GM12878 (cell line): ENCODE measurements around the gene TMOD3. TPM values are rescaled to one million over a fixed set of nuclear protein-coding genes. Genes with fewer than 3 reads are reported as not detected.

Source experiments
- ATAC-seq: fragments of 200-7000 bp; cut with Tn5 transposase; 3 replicates; pipeline ENCODE4 v1.9.1; 2020; ENCODE audit warnings: mild to moderate bottlenecking, moderate library complexity
- BruUV-seq: library from RNA; stranded (reverse); fragments of 400-500 nt; replicated peaks from 2 replicates; lab custom pipeline; 2021; lab: Mats Ljungman, UMichigan
- CTCF ChIA-PET: fragments of 300-600 bp; sonication (Branson Sonifier 250); formaldehyde crosslinking; extraction: SDS; loops from one replicate; lab custom pipeline; 2021; ENCODE audit warnings: inconsistent platforms; lab: Yijun Ruan, JAX
- POLR2A ChIA-PET: fragments of 350-600 bp; formaldehyde crosslinking; extraction: SDS; loops from one replicate; lab custom pipeline; 2021; ENCODE audit warnings: inconsistent platforms; lab: Charles Lee
- RAD21 ChIA-PET: fragments of 300-600 bp; sonication (Branson Sonifier 250); formaldehyde crosslinking; loops from one replicate; lab custom pipeline; 2023; ENCODE audit warnings: antibody characterized with exemption; ENCODE audit not compliant: unreplicated experiment; lab: Charles Lee
- SMC1A ChIA-PET: fragments of 300-600 bp; sonication (Branson Sonifier 250); formaldehyde crosslinking; loops from one replicate; lab custom pipeline; 2023; ENCODE audit not compliant: unreplicated experiment, uncharacterized antibody; lab: Charles Lee
- DNase-seq: peaks from one replicate; pipeline ENCODE4 v3.0.0-alpha.2; 2011; ENCODE audit warnings: low read depth, low spot score
- FAIRE-seq: peaks from 3 replicates; lab custom pipeline; 2011; peaks lifted over from hg19 to GRCh38; lab: Jason Lieb, UNC
- H2AFZ ChIP-seq: 2 replicates; pipeline ENCODE4 v1.6.0; 2011; ENCODE audit warnings: low read depth, low read length, control low read depth; ENCODE audit not compliant: control insufficient read depth
- H3K27ac ChIP-seq: 2 replicates; pipeline ENCODE4 v1.5.1; 2011; ENCODE audit warnings: control low read depth; ENCODE audit not compliant: control insufficient read depth, insufficient read depth
- H3K27me3 ChIP-seq, 2 experiments: replicated peaks in 1 of 2; 2 replicates each; pipeline versions ENCODE4 v1.6.0 to v1.6.1; 2011; ENCODE audit warnings: low read length in 1 of 2; ENCODE audit not compliant: control insufficient read depth in 2 of 2, insufficient read depth in 2 of 2
- H3K36me3 ChIP-seq, 2 experiments: 2 replicates each; pipeline ENCODE4 v1.5.1; 2011; ENCODE audit warnings: low read length in 1 of 2; ENCODE audit not compliant: control insufficient read depth in 2 of 2, insufficient read depth in 2 of 2
- H3K4me1 ChIP-seq: 2 replicates; pipeline ENCODE4 v1.6.1; 2011; ENCODE audit warnings: mild to moderate bottlenecking, low read length, moderate library complexity, mixed read lengths; ENCODE audit not compliant: control insufficient read depth, insufficient read depth
- H3K4me2 ChIP-seq: 2 replicates; pipeline ENCODE4 v1.6.0; 2011; ENCODE audit warnings: control low read depth; ENCODE audit not compliant: control insufficient read depth, insufficient read depth
- H3K4me3 ChIP-seq: fragments of 200-600 bp; sonication (generic); 2 replicates; pipeline ENCODE4 v1.5.1; 2016
- H3K79me2 ChIP-seq: 2 replicates; pipeline ENCODE4 v1.6.0; 2011; ENCODE audit warnings: low read length; ENCODE audit not compliant: control insufficient read depth, insufficient read depth
- H3K9ac ChIP-seq: 2 replicates; pipeline ENCODE4 v1.8.0; 2011; ENCODE audit warnings: low read length, control low read depth, mixed read lengths; ENCODE audit not compliant: control insufficient read depth, insufficient read depth
- H3K9me3 ChIP-seq: replicated peaks from 3 replicates; pipeline ENCODE4 v1.5.1; 2011; ENCODE audit warnings: mild to moderate bottlenecking, low read length; ENCODE audit not compliant: control insufficient read depth, insufficient read depth
- H4K20me1 ChIP-seq: 2 replicates; pipeline ENCODE4 v1.6.0; 2011; ENCODE audit not compliant: control insufficient read depth, insufficient read depth
- BCL11A ChIP-seq: IDR thresholded peaks from 2 replicates; pipeline ENCODE4 v1.6.1; 2011; ENCODE audit warnings: low read depth, low read length
- CHD4 ChIP-seq: fragments of 200-600 bp; sonication (generic); IDR thresholded peaks from 2 replicates; pipeline ENCODE4 v1.6.1; 2016; ENCODE audit warnings: mild to moderate bottlenecking
- CREB1 ChIP-seq: IDR thresholded peaks from 2 replicates; pipeline ENCODE4 v1.6.1; 2012; ENCODE audit warnings: low read depth, mild to moderate bottlenecking, inconsistent platforms
- FOXK2 ChIP-seq: fragments of 450-650 bp; IDR thresholded peaks from 2 replicates; pipeline ENCODE4 v1.6.1; 2017; ENCODE audit warnings: mild to moderate bottlenecking, moderate library complexity
- HDGF ChIP-seq: fragments of 450-650 bp; IDR thresholded peaks from 2 replicates; pipeline ENCODE4 v1.6.1; 2016; ENCODE audit warnings: antibody characterized with exemption
- MEF2B ChIP-seq: fragments of 450-650 bp; IDR thresholded peaks from 2 replicates; pipeline ENCODE4 v1.6.1; 2018; ENCODE audit warnings: mild to moderate bottlenecking, moderate library complexity; ENCODE audit not compliant: partially characterized antibody, poor library complexity, severe bottlenecking
- NFYB ChIP-seq: IDR thresholded peaks from 2 replicates; pipeline ENCODE4 v1.6.1; 2011; ENCODE audit warnings: low read depth, mild to moderate bottlenecking, low read length, improper control_type of control experiment, moderate library complexity; ENCODE audit not compliant: insufficient read depth
- RBBP5 ChIP-seq: fragments of 200-600 bp; sonication (generic); conservative IDR thresholded peaks from 2 replicates; pipeline ENCODE4 v1.6.1; 2016
- SMAD5 ChIP-seq: IDR thresholded peaks from 2 replicates; pipeline ENCODE4 v1.6.1; 2016; ENCODE audit warnings: antibody characterized with exemption, low read depth
- TCF3 ChIP-seq: IDR thresholded peaks from 2 replicates; pipeline ENCODE4 v1.6.1; 2012; ENCODE audit warnings: low read depth, mild to moderate bottlenecking, low read length, borderline replicate concordance; ENCODE audit not compliant: insufficient read depth
- ZBTB4 ChIP-seq: fragments of 450-650 bp; formaldehyde crosslinking; IDR thresholded peaks from 2 replicates; pipeline ENCODE4 v1.4.0; 2022; ENCODE audit warnings: mild to moderate bottlenecking, moderate library complexity
- ZNF207 ChIP-seq: fragments of 450-650 bp; IDR thresholded peaks from 2 replicates; pipeline ENCODE4 v1.6.1; 2014; ENCODE audit warnings: antibody characterized with exemption, mild to moderate bottlenecking, borderline replicate concordance
- WGBS: methylation state at CpG from one replicate; pipeline ENCODE4 v1.1.6; 2016; ENCODE audit warnings: low lambda C conversion rate; ENCODE audit not compliant: insufficient replicate concordance, insufficient coverage; ENCODE audit errors: missing lambda C conversion rate; 5-methylcytosine and 5-hydroxymethylcytosine counted together
- in situ Hi-C: fragments of 300-500 bp; cut with MboI; formaldehyde crosslinking; loops from 9 replicates; pipeline ENCODE4 v1.14.3; 2018; ENCODE audit warnings: mixed read lengths
- intact Hi-C: fragments of 100-400 bp; cut with micrococcal nuclease; formaldehyde crosslinking; loops from one replicate; pipeline ENCODE4 v1.14.2; 2022; ENCODE audit not compliant: unreplicated experiment
- polyA plus RNA-seq, 11 experiments: library from polyadenylated mRNA; depleted of rRNA in 4 of 11; unstranded in 6 of 11; stranded (reverse) in 5 of 11; fragments of >200 nt; fragmentation: Nextera tagmentation in 4 of 11; fragmentation: Illumina TruSeq in 1 of 11; extraction: Ambion mirVana in 4 of 11; extraction: Trizol in 1 of 11; gene quantifications; 1 replicate in 1 of 11; 2 replicates in 10 of 11; pipeline versions ENCODE4 v1.2.1 to v1.2.3, GENCODE V29; 2011 to 2016; ENCODE audit warnings: inconsistent platforms in 2 of 11, missing spikeins in 2 of 11, low read depth in 1 of 11
- total RNA-seq, 4 experiments: library from RNA; depleted of rRNA in 3 of 4; stranded (reverse); fragments of >200 nt in 3 of 4; fragmentation: Illumina TruSeq in 1 of 4; extraction: Trizol in 1 of 4; gene quantifications; 2 replicates each; pipeline versions ENCODE4 v1.2.1 to v1.2.3, GENCODE V29; 2013 to 2021
- TF ChIP-seq, protein P1 (sequence below): fragments of 450-650 bp; conservative IDR thresholded peaks from 2 replicates; pipeline ENCODE4 v1.6.1; 2017; ENCODE audit warnings: mild to moderate bottlenecking, moderate library complexity
- TF ChIP-seq, protein P2 (sequence below): fragments of 450-650 bp; IDR thresholded peaks from 2 replicates; pipeline ENCODE4 v1.6.1; 2018; ENCODE audit warnings: borderline replicate concordance, mild to moderate bottlenecking; ENCODE audit not compliant: partially characterized antibody

Gene TMOD3
- total and polyA plus RNA-seq, 10 of the 15 experiments (the other 5 are each of a cell fraction or from before 2014, with no cell fraction given): 5.2 to 39.4 (median 22.5) TPM

DNA sequence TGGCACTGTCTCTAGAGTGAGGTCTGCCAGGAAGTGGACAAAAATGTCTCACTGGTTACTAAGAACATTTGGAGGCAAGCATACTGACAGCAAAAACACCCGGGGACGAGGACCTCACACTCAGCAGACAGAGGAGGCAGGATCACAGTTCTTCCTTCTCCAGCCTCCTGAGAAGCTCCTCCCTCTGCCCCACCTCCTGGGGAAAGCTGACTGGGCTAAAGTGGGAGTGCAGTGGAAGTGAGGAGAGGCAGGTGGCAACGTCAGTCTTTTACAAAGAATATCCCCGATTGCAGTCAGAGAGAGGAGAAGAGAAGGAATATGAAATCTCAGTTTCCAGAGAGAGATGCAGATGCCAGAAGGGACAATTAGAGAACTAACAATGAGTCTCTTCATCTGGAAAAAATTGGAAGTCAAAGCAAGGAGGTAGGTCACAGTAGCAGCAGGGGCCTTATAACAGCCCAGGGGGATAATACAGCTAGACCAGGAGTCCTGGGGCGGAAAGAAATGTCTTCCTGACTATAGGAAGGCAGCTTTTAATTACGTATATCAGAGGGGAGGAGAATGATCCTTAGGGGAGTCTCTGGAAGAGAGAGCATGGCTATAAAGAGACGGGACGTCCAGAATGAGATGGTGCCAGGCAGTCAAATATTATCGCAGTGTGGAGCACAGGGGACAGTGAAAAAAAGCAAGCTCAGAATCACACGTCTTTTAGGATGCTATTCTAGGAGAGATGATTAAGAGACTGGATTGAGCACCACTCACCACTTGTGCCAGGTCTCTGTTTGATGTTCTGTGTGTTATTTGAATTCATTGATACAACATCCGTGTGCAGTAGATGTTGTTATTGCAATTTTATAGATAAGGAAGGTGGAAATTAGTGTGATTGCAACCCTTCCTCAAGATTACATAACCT lies 95.0 kb downstream of the TMOD3 start:
- in situ Hi-C loops: no loop called here
- TF ChIP-seq SMAD5: no peak
- TF ChIP-seq RBBP5: no peak
- TF ChIP-seq, protein P1, sequence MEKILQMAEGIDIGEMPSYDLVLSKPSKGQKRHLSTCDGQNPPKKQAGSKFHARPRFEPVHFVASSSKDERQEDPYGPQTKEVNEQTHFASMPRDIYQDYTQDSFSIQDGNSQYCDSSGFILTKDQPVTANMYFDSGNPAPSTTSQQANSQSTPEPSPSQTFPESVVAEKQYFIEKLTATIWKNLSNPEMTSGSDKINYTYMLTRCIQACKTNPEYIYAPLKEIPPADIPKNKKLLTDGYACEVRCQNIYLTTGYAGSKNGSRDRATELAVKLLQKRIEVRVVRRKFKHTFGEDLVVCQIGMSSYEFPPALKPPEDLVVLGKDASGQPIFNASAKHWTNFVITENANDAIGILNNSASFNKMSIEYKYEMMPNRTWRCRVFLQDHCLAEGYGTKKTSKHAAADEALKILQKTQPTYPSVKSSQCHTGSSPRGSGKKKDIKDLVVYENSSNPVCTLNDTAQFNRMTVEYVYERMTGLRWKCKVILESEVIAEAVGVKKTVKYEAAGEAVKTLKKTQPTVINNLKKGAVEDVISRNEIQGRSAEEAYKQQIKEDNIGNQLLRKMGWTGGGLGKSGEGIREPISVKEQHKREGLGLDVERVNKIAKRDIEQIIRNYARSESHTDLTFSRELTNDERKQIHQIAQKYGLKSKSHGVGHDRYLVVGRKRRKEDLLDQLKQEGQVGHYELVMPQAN: no peak
- TF ChIP-seq ZNF207: no peak
- no peak for TF ChIP-seq TCF3
- TF ChIP-seq MEF2B: no peak
- no peak for TF ChIP-seq CHD4
- TF ChIP-seq, protein P2, sequence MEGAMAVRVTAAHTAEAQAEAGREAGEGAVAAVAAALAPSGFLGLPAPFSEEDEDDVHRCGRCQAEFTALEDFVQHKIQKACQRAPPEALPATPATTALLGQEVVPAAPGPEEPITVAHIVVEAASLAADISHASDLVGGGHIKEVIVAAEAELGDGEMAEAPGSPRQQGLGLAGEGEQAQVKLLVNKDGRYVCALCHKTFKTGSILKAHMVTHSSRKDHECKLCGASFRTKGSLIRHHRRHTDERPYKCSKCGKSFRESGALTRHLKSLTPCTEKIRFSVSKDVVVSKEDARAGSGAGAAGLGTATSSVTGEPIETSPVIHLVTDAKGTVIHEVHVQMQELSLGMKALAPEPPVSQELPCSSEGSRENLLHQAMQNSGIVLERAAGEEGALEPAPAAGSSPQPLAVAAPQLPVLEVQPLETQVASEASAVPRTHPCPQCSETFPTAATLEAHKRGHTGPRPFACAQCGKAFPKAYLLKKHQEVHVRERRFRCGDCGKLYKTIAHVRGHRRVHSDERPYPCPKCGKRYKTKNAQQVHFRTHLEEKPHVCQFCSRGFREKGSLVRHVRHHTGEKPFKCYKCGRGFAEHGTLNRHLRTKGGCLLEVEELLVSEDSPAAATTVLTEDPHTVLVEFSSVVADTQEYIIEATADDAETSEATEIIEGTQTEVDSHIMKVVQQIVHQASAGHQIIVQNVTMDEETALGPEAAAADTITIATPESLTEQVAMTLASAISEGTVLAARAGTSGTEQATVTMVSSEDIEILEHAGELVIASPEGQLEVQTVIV: no peak
- no peak for TF ChIP-seq ZBTB4 (CRISPR knock-in tag)
- TF ChIP-seq FOXK2: no peak
- TF ChIP-seq NFYB: no peak
- no peak for TF ChIP-seq BCL11A
- TF ChIP-seq CREB1: no peak
- no peak for TF ChIP-seq HDGF

More for the DNA sequence above, 95.0 kb downstream of the TMOD3 start:
- WGBS: 87% methylated on average over 10 of the region's 11 CpGs
- CTCF ChIA-PET: interaction anchor here (0.9 to 1.7 kb wide), 3 partner anchors 11 to 18 kb away, joined by 3 to 4 read pairs (median 3); no protein-coding TSS in a partner anchor
- POLR2A ChIA-PET: no interaction called here
- no peak for DNase-seq
- intact Hi-C loops: no loop called here
- no peaks in the 10 kb centered on the region for H3K27me3 ChIP-seq
- no peak overlapping the region for H3K4me2 ChIP-seq
- H3K9me3 ChIP-seq: no peaks in the 10 kb centered on the region
- no peak for FAIRE-seq
- no peak overlapping the region for H2AFZ ChIP-seq
- H4K20me1 ChIP-seq: no peaks in the 10 kb centered on the region
- RAD21 ChIA-PET: no interaction called here
- BruUV-seq: TSS peak; percentile 37
- ATAC-seq: no peak
- H3K36me3 ChIP-seq: peaks cover 0 to 19% of the 10 kb centered on the region in 2 experiments; a peak in 3 of 4 replicates
- no peak overlapping the region for H3K27ac ChIP-seq
- no peaks in the 10 kb centered on the region for H3K4me1 ChIP-seq
- H3K9ac ChIP-seq: no peak overlapping the region
- SMC1A ChIA-PET: interaction anchor here (0.7 kb wide), 1 partner anchor 9 kb away, joined by 3 read pairs; no protein-coding TSS in a partner anchor
- no peaks in the 10 kb centered on the region for H3K79me2 ChIP-seq
- H3K4me3 ChIP-seq: no peak overlapping the region
